Bronchial epithelial cell (primary cell): Measurements from ENCODE around the gene EBPL. TPM values are rescaled to one million over a fixed set of nuclear protein-coding genes. Genes with fewer than 3 reads are reported as not detected.

Experiments used
- DNase-seq: peaks from one replicate; pipeline ENCODE4 v3.0.0-alpha.2; 2010; ENCODE audit warnings: low read depth
- FAIRE-seq: peaks from 2 replicates; lab custom pipeline; 2011; peaks lifted over from hg19 to GRCh38; lab: Jason Lieb, UNC
- H3K27me3 ChIP-seq: 2 replicates; pipeline ENCODE4 v1.5.1; 2011; ENCODE audit warnings: low read length; ENCODE audit not compliant: control insufficient read depth, insufficient read depth
- H3K36me3 ChIP-seq: 2 replicates; pipeline ENCODE4 v1.5.1; 2011; ENCODE audit warnings: low read length; ENCODE audit not compliant: control insufficient read depth, insufficient read depth
- H3K4me3 ChIP-seq: 2 replicates; pipeline ENCODE4 v1.5.1; 2011; ENCODE audit warnings: mild to moderate bottlenecking, low read depth, low read length, control low read depth
- CTCF ChIP-seq: IDR thresholded peaks from 2 replicates; pipeline ENCODE4 v1.5.1; 2011; ENCODE audit warnings: mild to moderate bottlenecking, moderate library complexity, low read length, control low read depth, inconsistent platforms; ENCODE audit not compliant: insufficient read depth, severe bottlenecking
- total RNA-seq: library from RNA; depleted of rRNA; stranded (reverse); fragments of >200 nt; gene quantifications from 2 replicates; pipeline ENCODE4 v1.2.1, GENCODE V29; 2014

Gene EBPL
- 80.4 and 146 TPM in 2 replicates for total RNA-seq

- FAIRE-seq (no peak), DNase-seq (peak; percentile 92)
- Histone ChIP-seq H3K36me3 (peaks cover 11% of the 10 kb centered on the region), H3K27me3 (no peaks in the 10 kb centered on the region), H3K4me3 (peak within 1 kb of the TSS; percentile 76)
- no peak for TF ChIP-seq CTCF
These were observed at the start of gene EBPL for GRCh38 chr13:49690995-49691784. Gene EBPL, minus strand, starts transcription at chr13:49691486. Its CDS starts 62 bp downstream, at chr13:49691424.

DNA sequence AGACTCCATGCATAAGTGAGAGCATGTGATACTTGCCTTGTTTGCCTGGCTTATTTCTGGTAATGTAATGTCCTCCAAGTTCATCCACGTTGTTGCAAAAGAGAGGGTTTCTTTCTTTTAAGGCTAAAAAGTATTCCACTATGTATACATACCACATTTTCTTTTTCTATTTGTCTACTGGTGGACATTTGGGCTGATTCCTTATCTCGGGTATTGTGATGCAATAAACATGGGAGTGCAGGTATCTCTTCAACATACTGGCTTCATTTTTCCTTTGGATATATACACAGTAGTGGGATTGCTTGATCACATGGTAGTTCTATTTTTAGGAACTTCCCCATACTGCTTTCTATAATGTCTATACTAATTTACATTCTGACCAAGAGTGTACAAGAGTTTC is 49.6 kb upstream of the EBPL start:
- no peak for DNase-seq
- FAIRE-seq = no peak
- Histone ChIP-seq H3K4me3 (no peak overlapping the region), H3K36me3 (no peaks in the 10 kb centered on the region), H3K27me3 (no peaks in the 10 kb centered on the region)
- TF ChIP-seq CTCF = no peak

- H3K36me3 ChIP-seq = no peaks in the 10 kb centered on the region
- TF ChIP-seq CTCF = no peak
- no peaks in the 10 kb centered on the region for H3K27me3 ChIP-seq
- FAIRE-seq (no peak), DNase-seq (no peak)
- no peak overlapping the region for H3K4me3 ChIP-seq
These were observed 48.4 kb upstream of the EBPL start for GRCh38 chr13:49739498-49740187.

- FAIRE-seq (no peak), DNase-seq (peak; percentile 56)
- Histone ChIP-seq H3K4me3 (no peak overlapping the region), H3K27me3 (no peaks in the 10 kb centered on the region), H3K36me3 (no peaks in the 10 kb centered on the region)
- TF ChIP-seq CTCF = no peak
These were observed 42.1 kb upstream of the EBPL start for GRCh38 chr13:49733181-49733951.

- no peak for TF ChIP-seq CTCF
- FAIRE-seq (no peak), DNase-seq (peak; percentile 71)
- Histone ChIP-seq H3K4me3 (no peak overlapping the region), H3K27me3 (no peaks in the 10 kb centered on the region), H3K36me3 (no peaks in the 10 kb centered on the region)
These were observed 40.5 kb upstream of the EBPL start for GRCh38 chr13:49731766-49732165.
